ENCODE measurements around the gene AGBL4.
A peak's percentile ranks its signal among the peaks of the same experiment; 100 is the strongest.
"Not testable (repeated sequence)": the region's sequence is repeated elsewhere in the genome, so short reads cannot be mapped to it uniquely, and the experiment has no call there.

Gene AGBL4

GRCh38 chr1:48530727-48531351 is 1492.9 kb downstream of the AGBL4 start:
- peak; percentile 55 for DNase-seq (ENCODE audit: low spot score)

GRCh38 chr1:48527051-48527450 is 1496.7 kb downstream of the AGBL4 start:
- no peak for DNase-seq (ENCODE audit: low spot score)

GRCh38 chr1:48526008-48526710 is 1497.6 kb downstream of the AGBL4 start:
- DNase-seq (ENCODE audit: low spot score): no peak

GRCh38 chr1:48524892-48525467 is 1498.8 kb downstream of the AGBL4 start:
- DNase-seq (ENCODE audit: low spot score): no peak

GRCh38 chr1:48523558-48523957 is 1500.2 kb downstream of the AGBL4 start:
- no peak for DNase-seq (ENCODE audit: low spot score)

GRCh38 chr1:48519896-48520295 is 1503.9 kb downstream of the AGBL4 start:
- DNase-seq (ENCODE audit: low spot score): not testable (repeated sequence)

GRCh38 chr1:48506870-48507269 is 1516.9 kb downstream of the AGBL4 start:
- no peak for DNase-seq (ENCODE audit: low spot score)

GRCh38 chr1:48500541-48501450 is 1523.0 kb downstream of the AGBL4 start:
- DNase-seq (ENCODE audit: low spot score): no peak

GRCh38 chr1:48499211-48499735 is 1524.5 kb downstream of the AGBL4 start:
- no peak for DNase-seq (ENCODE audit: low spot score)

- DNase-seq (ENCODE audit: low spot score): peak; percentile 67
These were observed 1525.5 kb downstream of the AGBL4 start for GRCh38 chr1:48498096-48498791.

- no peak for DNase-seq (ENCODE audit: low spot score)
These were observed 1527.8 kb downstream of the AGBL4 start for GRCh38 chr1:48495911-48496310.

GRCh38 chr1:48495166-48495565 is 1528.6 kb downstream of the AGBL4 start:
- DNase-seq (ENCODE audit: low spot score): no peak

- DNase-seq (ENCODE audit: low spot score): no peak
These were observed 1529.6 kb downstream of the AGBL4 start for GRCh38 chr1:48493970-48494769.

- no peak for DNase-seq (ENCODE audit: low spot score)
These were observed 1530.7 kb downstream of the AGBL4 start for GRCh38 chr1:48493041-48493440.

GRCh38 chr1:48492392-48492791 is 1531.4 kb downstream of the AGBL4 start:
- no peak for DNase-seq (ENCODE audit: low spot score)

GRCh38 chr1:48488721-48489120 is 1535.0 kb downstream of the AGBL4 start:
- no peak for DNase-seq (ENCODE audit: low spot score)

Measured in activated CD4-positive, alpha-beta T cell treated with anti-CD3 and anti-CD28 coated beads, Interleukin-2, Interleukin-4, amounts not matched to agents 100 ng/mL and 50 ng/mL, durations not matched to agents 16 hours and 8 hours (primary cell).